Ishikawa (cell line): ENCODE measurements around the gene VCP.

ENCODE experiments used
- CEBPB ChIP-seq: IDR thresholded peaks from 2 replicates; pipeline ENCODE4 v1.6.1; 2012
- CREB1 ChIP-seq: IDR thresholded peaks from 2 replicates; pipeline ENCODE4 v1.6.1; 2012; ENCODE audit warnings: low read depth
- EGR1 ChIP-seq: IDR thresholded peaks from 2 replicates; pipeline ENCODE4 v1.6.1; 2012
- EP300 ChIP-seq: IDR thresholded peaks from 2 replicates; pipeline ENCODE4 v1.6.1; 2012; ENCODE audit warnings: borderline replicate concordance
- FOXM1 ChIP-seq: IDR thresholded peaks from 2 replicates; pipeline ENCODE4 v1.6.1; 2012; ENCODE audit warnings: low read depth, borderline replicate concordance
- NFIC ChIP-seq: IDR thresholded peaks from 2 replicates; pipeline ENCODE4 v1.6.1; 2012
- RAD21 ChIP-seq: IDR thresholded peaks from 2 replicates; pipeline ENCODE4 v1.6.1; 2012; ENCODE audit warnings: low read depth
- TAF1 ChIP-seq: IDR thresholded peaks from 2 replicates; pipeline ENCODE4 v1.6.1; 2012; ENCODE audit warnings: low read depth, mild to moderate bottlenecking
- TCF12 ChIP-seq: IDR thresholded peaks from 2 replicates; pipeline ENCODE4 v1.6.1; 2012; ENCODE audit warnings: low read depth
- TEAD4 ChIP-seq: IDR thresholded peaks from 2 replicates; pipeline ENCODE4 v1.6.1; 2012
- YY1 ChIP-seq: IDR thresholded peaks from 2 replicates; pipeline ENCODE4 v1.6.1; 2012; ENCODE audit warnings: low read depth
- ZBTB7A ChIP-seq: IDR thresholded peaks from 2 replicates; pipeline ENCODE4 v1.6.1; 2012; ENCODE audit warnings: low read depth
- TF ChIP-seq, protein P1 (sequence below): IDR thresholded peaks from 2 replicates; pipeline ENCODE4 v1.6.1; 2012
- TF ChIP-seq, protein P2 (sequence below): IDR thresholded peaks from 2 replicates; pipeline ENCODE4 v1.6.1; 2012; ENCODE audit warnings: low read depth, mild to moderate bottlenecking
- TF ChIP-seq, protein P3 (sequence below): IDR thresholded peaks from 2 replicates; pipeline ENCODE4 v1.6.1; 2012

The VCP gene

DNA sequence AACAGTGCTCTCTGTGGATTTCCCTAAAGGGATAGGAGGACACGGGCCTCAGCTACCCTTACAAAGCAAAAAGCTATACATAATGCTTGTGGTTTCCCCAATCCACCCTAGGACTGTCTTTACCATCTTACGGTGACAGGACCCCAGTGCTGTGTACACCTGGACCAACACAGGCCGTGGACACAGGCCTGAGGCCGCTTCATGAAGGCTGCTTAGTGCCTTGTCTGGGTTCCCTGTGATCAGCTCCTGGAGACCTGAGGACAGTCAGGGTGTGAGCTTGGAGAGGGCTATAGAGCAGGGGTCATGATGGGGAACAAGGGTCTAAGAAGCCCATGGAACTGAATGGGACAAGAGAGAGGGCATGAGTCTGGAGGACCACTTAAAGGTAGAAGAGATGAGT is 4.4 kb upstream of the VCP start:
- TF ChIP-seq EP300 (no peak), ZBTB7A (no peak), CEBPB (no peak), EGR1 (no peak), NFIC (no peak), TEAD4 (no peak), RAD21 (no peak), CREB1 (no peak), TAF1 (no peak), YY1 (no peak), TCF12 (no peak), FOXM1 (no peak)
- TF ChIP-seq, protein P1, sequence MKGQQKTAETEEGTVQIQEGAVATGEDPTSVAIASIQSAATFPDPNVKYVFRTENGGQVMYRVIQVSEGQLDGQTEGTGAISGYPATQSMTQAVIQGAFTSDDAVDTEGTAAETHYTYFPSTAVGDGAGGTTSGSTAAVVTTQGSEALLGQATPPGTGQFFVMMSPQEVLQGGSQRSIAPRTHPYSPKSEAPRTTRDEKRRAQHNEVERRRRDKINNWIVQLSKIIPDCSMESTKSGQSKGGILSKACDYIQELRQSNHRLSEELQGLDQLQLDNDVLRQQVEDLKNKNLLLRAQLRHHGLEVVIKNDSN, result no peak
- TF ChIP-seq, protein P2, sequence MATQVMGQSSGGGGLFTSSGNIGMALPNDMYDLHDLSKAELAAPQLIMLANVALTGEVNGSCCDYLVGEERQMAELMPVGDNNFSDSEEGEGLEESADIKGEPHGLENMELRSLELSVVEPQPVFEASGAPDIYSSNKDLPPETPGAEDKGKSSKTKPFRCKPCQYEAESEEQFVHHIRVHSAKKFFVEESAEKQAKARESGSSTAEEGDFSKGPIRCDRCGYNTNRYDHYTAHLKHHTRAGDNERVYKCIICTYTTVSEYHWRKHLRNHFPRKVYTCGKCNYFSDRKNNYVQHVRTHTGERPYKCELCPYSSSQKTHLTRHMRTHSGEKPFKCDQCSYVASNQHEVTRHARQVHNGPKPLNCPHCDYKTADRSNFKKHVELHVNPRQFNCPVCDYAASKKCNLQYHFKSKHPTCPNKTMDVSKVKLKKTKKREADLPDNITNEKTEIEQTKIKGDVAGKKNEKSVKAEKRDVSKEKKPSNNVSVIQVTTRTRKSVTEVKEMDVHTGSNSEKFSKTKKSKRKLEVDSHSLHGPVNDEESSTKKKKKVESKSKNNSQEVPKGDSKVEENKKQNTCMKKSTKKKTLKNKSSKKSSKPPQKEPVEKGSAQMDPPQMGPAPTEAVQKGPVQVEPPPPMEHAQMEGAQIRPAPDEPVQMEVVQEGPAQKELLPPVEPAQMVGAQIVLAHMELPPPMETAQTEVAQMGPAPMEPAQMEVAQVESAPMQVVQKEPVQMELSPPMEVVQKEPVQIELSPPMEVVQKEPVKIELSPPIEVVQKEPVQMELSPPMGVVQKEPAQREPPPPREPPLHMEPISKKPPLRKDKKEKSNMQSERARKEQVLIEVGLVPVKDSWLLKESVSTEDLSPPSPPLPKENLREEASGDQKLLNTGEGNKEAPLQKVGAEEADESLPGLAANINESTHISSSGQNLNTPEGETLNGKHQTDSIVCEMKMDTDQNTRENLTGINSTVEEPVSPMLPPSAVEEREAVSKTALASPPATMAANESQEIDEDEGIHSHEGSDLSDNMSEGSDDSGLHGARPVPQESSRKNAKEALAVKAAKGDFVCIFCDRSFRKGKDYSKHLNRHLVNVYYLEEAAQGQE, result no peak
- TF ChIP-seq, protein P3, sequence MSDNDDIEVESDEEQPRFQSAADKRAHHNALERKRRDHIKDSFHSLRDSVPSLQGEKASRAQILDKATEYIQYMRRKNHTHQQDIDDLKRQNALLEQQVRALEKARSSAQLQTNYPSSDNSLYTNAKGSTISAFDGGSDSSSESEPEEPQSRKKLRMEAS, result no peak

DNA sequence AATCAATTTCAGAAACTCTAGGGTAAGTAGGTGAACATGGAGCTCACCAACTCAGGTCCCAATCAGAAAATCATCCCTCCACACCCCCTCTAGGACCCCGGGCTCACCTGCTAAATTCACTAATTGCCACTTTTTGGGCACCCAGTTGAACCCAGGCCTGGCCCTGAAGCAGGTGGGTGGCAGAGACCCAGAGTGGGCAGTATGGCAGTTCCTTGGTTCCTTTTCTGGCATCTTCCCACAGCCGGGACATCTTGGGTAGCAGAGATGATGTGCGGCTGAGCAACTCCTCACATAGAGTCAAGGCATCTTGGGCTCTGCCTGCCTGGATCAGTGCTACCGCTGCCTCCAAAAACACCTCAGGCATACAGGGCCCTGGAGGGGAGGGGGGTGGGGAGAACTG is 2.9 kb upstream of the VCP start:
- TF ChIP-seq TEAD4, result no peak
- TF ChIP-seq, protein P1, result no peak
- no peak for TF ChIP-seq YY1
- TF ChIP-seq FOXM1, result no peak
- TF ChIP-seq ZBTB7A, result no peak
- TF ChIP-seq EGR1, result no peak
- TF ChIP-seq, protein P3, result no peak
- TF ChIP-seq NFIC, result no peak
- no peak for TF ChIP-seq CEBPB
- TF ChIP-seq, protein P2, result no peak
- TF ChIP-seq TCF12, result no peak
- no peak for TF ChIP-seq EP300
- no peak for TF ChIP-seq RAD21

DNA sequence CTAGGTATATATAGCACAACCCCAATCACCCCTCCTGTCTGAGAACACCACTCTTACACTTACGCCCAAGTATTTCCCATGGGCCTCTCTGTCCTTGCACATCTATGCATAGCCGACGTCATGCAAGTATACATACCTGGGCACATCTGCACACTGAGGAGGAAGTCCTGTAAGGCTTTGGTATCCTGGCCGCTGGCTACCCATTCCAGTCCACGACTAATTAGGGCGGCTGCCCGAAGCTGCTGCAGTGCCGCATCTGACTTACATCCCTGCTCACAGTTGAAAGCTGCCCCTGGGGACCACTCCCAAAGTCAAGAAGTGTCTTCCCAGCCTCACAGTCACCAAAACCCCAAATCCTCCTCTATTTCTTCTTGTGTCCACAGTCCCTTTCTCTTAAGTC is 2.4 kb upstream of the VCP start:
- TF ChIP-seq, protein P1, result no peak
- TF ChIP-seq, protein P3, result no peak
- TF ChIP-seq FOXM1, result no peak
- TF ChIP-seq CREB1, result no peak
- TF ChIP-seq YY1, result no peak
- no peak for TF ChIP-seq EP300
- TF ChIP-seq RAD21, result no peak
- TF ChIP-seq TEAD4, result no peak
- TF ChIP-seq, protein P2, result no peak
- TF ChIP-seq NFIC, result no peak
- no peak for TF ChIP-seq TAF1
- no peak for TF ChIP-seq EGR1
- no peak for TF ChIP-seq ZBTB7A

DNA sequence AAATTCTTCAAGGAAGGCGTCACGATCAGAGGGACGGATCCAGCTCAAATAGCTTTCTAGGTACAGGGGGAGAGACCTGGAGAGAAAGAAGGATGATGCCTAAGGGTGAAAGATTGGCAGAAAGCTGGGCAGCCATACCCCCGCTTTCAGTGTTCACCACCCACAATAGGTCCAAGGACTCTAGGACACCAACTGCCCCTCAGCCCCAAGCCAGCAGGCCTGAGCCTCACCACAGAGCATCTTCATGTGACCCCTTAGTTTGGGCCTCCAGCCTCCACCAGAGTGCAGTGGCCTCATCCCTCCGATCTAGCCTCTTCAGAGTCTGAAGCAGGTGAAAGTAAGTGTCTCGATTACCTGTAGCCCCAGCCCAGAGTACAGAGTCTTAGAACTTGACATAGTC is 1.7 kb upstream of the VCP start:
- TF ChIP-seq CEBPB, result no peak
- TF ChIP-seq NFIC, result no peak
- TF ChIP-seq, protein P3, result no peak
- TF ChIP-seq, protein P1, result no peak
- TF ChIP-seq FOXM1, result no peak
- no peak for TF ChIP-seq ZBTB7A
- no peak for TF ChIP-seq EGR1
- no peak for TF ChIP-seq TAF1
- TF ChIP-seq YY1, result no peak
- no peak for TF ChIP-seq EP300
- no peak for TF ChIP-seq TEAD4
- no peak for TF ChIP-seq RAD21
- TF ChIP-seq, protein P2, result no peak
- TF ChIP-seq TCF12, result no peak
- no peak for TF ChIP-seq CREB1
